ENCODE data around the gene REXO1.

REXO1 gene

GRCh38 chr19:1837625-1838105 is 10.6 kb downstream of the REXO1 start (continued):
- no peak for TF ChIP-seq ZNF514 (tag by site-specific recombination; IDR thresholded peaks at IDR 0.05)
- TF ChIP-seq FEZF1 (tag by site-specific recombination; IDR thresholded peaks at IDR 0.05) = no peak
- 0 out of 2 replicates have a peak, but pooled peaks have one; percentile 11 for TF ChIP-seq KLF9 (tag by site-specific recombination; IDR thresholded peaks at IDR 0.05; ENCODE audit: low read depth)
- TF ChIP-seq CTCF (tag by site-specific recombination; IDR thresholded peaks at IDR 0.05) = peak; percentile 80
- TF ChIP-seq HIC1 (tag by site-specific recombination; IDR thresholded peaks at IDR 0.05) = no peak
- 0 out of 2 replicates have a peak, but pooled peaks have one; percentile 34 for TF ChIP-seq PATZ1 (tag by site-specific recombination; IDR thresholded peaks at IDR 0.05)
- no peak for TF ChIP-seq ZNF148 (tag by site-specific recombination; IDR thresholded peaks at IDR 0.05; ENCODE audit: borderline replicate concordance)
- no peak for TF ChIP-seq ZNF701 (tag by site-specific recombination; IDR thresholded peaks at IDR 0.05)
- no peak for TF ChIP-seq ZNF292 (tag by site-specific recombination; IDR thresholded peaks at IDR 0.05; ENCODE audit: borderline replicate concordance, low read depth)
- no peak for TF ChIP-seq ZFHX2 (tag by site-specific recombination; conservative IDR thresholded peaks at IDR 0.05)
- TF ChIP-seq ZNF521 (tag by site-specific recombination; IDR thresholded peaks at IDR 0.05) = no peak
- TF ChIP-seq ZIC2 (tag by site-specific recombination; IDR thresholded peaks at IDR 0.05) = peak; percentile 60
- TF ChIP-seq ZNF792 (tag by site-specific recombination; IDR thresholded peaks at IDR 0.05) = no peak
- peak; percentile 78 for TF ChIP-seq GLIS1 (tag by site-specific recombination; IDR thresholded peaks at IDR 0.05)
- no peak for TF ChIP-seq ZNF48 (tag by site-specific recombination; IDR thresholded peaks at IDR 0.05)
- TF ChIP-seq ZNF561 (tag by site-specific recombination; IDR thresholded peaks at IDR 0.05; ENCODE audit: borderline replicate concordance) = no peak
- no peak for TF ChIP-seq ZBTB49 (tag by site-specific recombination; IDR thresholded peaks at IDR 0.05; ENCODE audit: low read depth)
- TF ChIP-seq ZEB2 (tag by site-specific recombination; IDR thresholded peaks at IDR 0.05) = no peak
- no peak for TF ChIP-seq PRDM6 (tag by site-specific recombination; IDR thresholded peaks at IDR 0.05)
- no peak for TF ChIP-seq ZNF677 (tag by site-specific recombination; IDR thresholded peaks at IDR 0.05)
- no peak for TF ChIP-seq ZNF704 (tag by site-specific recombination; IDR thresholded peaks at IDR 0.05)
- TF ChIP-seq ZNF223 (tag by site-specific recombination; IDR thresholded peaks at IDR 0.05) = 0 out of 2 replicates have a peak, but pooled peaks have one; percentile 29
- 0 out of 2 replicates have a peak, but pooled peaks have one; percentile 30 for TF ChIP-seq ZNF692 (tag by site-specific recombination; IDR thresholded peaks at IDR 0.05)

Measured in HEK293 (cell line).